Mesenteric fat pad (tissue), 1 donor: ENCODE results near the gene PIRT. TPM values are rescaled to one million over a fixed set of nuclear protein-coding genes. Genes with fewer than 3 reads are reported as not detected.

ENCODE experiments used
- DNase-seq: peaks from one replicate; pipeline ENCODE4 v3.0.0-alpha.2; 2020; ENCODE audit warnings: low spot score
- total RNA-seq: library from RNA; stranded (reverse); fragmentation: NEBNext Ultra II Directional; extraction: Animal tissue kit (Norgen Biotek cat#: 25700); gene quantifications from one replicate; pipeline ENCODE4 v1.2.1, GENCODE V29; 2021
- donor health status: DM: yes; HTN: yes; CAD: no.

The PIRT gene
- total RNA-seq, 1 donor from 2014 or later = not detected

- no peak for DNase-seq
Measured at GRCh38 chr17:10821770-10822169, 16.1 kb downstream of the PIRT start.

GRCh38 chr17:10821054-10821453, 16.8 kb downstream of the PIRT start:
- no peak for DNase-seq

GRCh38 chr17:10815319-10815718, 22.6 kb downstream of the PIRT start:
- no peak for DNase-seq

GRCh38 chr17:10814075-10814474, 23.8 kb downstream of the PIRT start:
- no peak for DNase-seq

- no peak for DNase-seq
Measured at GRCh38 chr17:10812674-10813073, 25.2 kb downstream of the PIRT start.

- no peak for DNase-seq
Measured at GRCh38 chr17:10809605-10810004, 28.3 kb downstream of the PIRT start.

- no peak for DNase-seq
Measured at GRCh38 chr17:10807704-10808128, 30.2 kb downstream of the PIRT start.

GRCh38 chr17:10806545-10807262, 31.2 kb downstream of the PIRT start:
- DNase-seq = no peak

- no peak for DNase-seq
Measured at GRCh38 chr17:10805911-10806310, 32.0 kb downstream of the PIRT start.

- DNase-seq = no peak
Measured at GRCh38 chr17:10804546-10804945, 33.3 kb downstream of the PIRT start.

- no peak for DNase-seq
Measured at GRCh38 chr17:10803830-10804475, 33.9 kb downstream of the PIRT start, which contains the start of gene TMEM238L. Gene TMEM238L (minus strand): TSS chr17:10804099. CDS start chr17:10803963, 136 bp downstream.

- no peak for DNase-seq
Measured at GRCh38 chr17:10803350-10803749, 34.5 kb downstream of the PIRT start.

GRCh38 chr17:10802496-10803284, 35.2 kb downstream of the PIRT start:
- DNase-seq = no peak

- DNase-seq = no peak
Measured at GRCh38 chr17:10799407-10799806, 38.5 kb downstream of the PIRT start.

- no peak for DNase-seq
Measured at GRCh38 chr17:10798910-10799309, 39.0 kb downstream of the PIRT start.

- DNase-seq = no peak
Measured at GRCh38 chr17:10798332-10798749, 39.5 kb downstream of the PIRT start.

GRCh38 chr17:10797476-10798328, 40.2 kb downstream of the PIRT start:
- no peak for DNase-seq

GRCh38 chr17:10793816-10794215, 44.1 kb downstream of the PIRT start:
- no peak for DNase-seq

GRCh38 chr17:10793256-10793655, 44.6 kb downstream of the PIRT start:
- no peak for DNase-seq

- no peak for DNase-seq
Measured at GRCh38 chr17:10792151-10792550, 45.7 kb downstream of the PIRT start.
